Neural progenitor cell (in vitro differentiated cells): ENCODE measurements around the gene VWF.

Source experiments
- EZH2 ChIP-seq: fragments of 200-600 bp; sonication (generic); IDR thresholded peaks from 2 replicates; pipeline ENCODE4 v1.6.1; 2017; ENCODE audit warnings: antibody characterized with exemption, mild to moderate bottlenecking, moderate library complexity
- EZH2phosphoT487 ChIP-seq: fragments of 200-600 bp; sonication (generic); IDR thresholded peaks from 2 replicates; pipeline ENCODE4 v1.6.1; 2017; ENCODE audit warnings: antibody characterized with exemption
- TF ChIP-seq, protein P1 (sequence below): fragments of 200-600 bp; sonication (generic); IDR thresholded peaks from 2 replicates; pipeline ENCODE4 v1.5.1; 2017; ENCODE audit warnings: antibody characterized with exemption, mild to moderate bottlenecking

- TF ChIP-seq, protein P1, sequence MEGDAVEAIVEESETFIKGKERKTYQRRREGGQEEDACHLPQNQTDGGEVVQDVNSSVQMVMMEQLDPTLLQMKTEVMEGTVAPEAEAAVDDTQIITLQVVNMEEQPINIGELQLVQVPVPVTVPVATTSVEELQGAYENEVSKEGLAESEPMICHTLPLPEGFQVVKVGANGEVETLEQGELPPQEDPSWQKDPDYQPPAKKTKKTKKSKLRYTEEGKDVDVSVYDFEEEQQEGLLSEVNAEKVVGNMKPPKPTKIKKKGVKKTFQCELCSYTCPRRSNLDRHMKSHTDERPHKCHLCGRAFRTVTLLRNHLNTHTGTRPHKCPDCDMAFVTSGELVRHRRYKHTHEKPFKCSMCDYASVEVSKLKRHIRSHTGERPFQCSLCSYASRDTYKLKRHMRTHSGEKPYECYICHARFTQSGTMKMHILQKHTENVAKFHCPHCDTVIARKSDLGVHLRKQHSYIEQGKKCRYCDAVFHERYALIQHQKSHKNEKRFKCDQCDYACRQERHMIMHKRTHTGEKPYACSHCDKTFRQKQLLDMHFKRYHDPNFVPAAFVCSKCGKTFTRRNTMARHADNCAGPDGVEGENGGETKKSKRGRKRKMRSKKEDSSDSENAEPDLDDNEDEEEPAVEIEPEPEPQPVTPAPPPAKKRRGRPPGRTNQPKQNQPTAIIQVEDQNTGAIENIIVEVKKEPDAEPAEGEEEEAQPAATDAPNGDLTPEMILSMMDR: no peak
- TF ChIP-seq EZH2 (no peak), EZH2phosphoT487 (no peak)
Observed at GRCh38 chr12:6072302-6072752, 52.1 kb downstream of the VWF start.
